K562 (cell line): Measurements from ENCODE around the gene CBY3. TPM values are rescaled to one million over a fixed set of nuclear protein-coding genes. Genes with fewer than 3 reads are reported as not detected.

ENCODE experiments used
- CBFA2T2 ChIP-seq: fragments of 450-650 bp; conservative IDR thresholded peaks from 2 replicates; pipeline ENCODE4 v1.6.1; 2017; ENCODE audit warnings: mild to moderate bottlenecking
- CEBPB ChIP-seq: fragments of 450-650 bp; IDR thresholded peaks from 2 replicates; pipeline ENCODE4 v1.6.1; 2016; ENCODE audit warnings: missing genetic modification characterization, missing compliant biosample characterization
- ESRRB ChIP-seq: fragments of 250-450 bp; sonication (Bioruptor Pico); IDR thresholded peaks from 2 replicates; pipeline ENCODE4 v1.5.0; 2020; ENCODE audit warnings: mild to moderate bottlenecking, moderate library complexity, borderline replicate concordance
- GTF2E2 ChIP-seq: fragments of 200-800 bp; sonication (Bioruptor generic); IDR thresholded peaks from 2 replicates; pipeline ENCODE4 v1.6.1; 2016; ENCODE audit warnings: missing genetic modification characterization, missing compliant biosample characterization
- HMBOX1 ChIP-seq: sonication (generic); IDR thresholded peaks from 2 replicates; pipeline ENCODE4 v1.6.1; 2016
- ILK ChIP-seq: fragments of 450-650 bp; IDR thresholded peaks from 2 replicates; pipeline ENCODE4 v1.6.1; 2016; ENCODE audit warnings: missing genetic modification characterization, low read depth, mild to moderate bottlenecking, missing compliant biosample characterization, moderate library complexity, borderline replicate concordance
- JUND ChIP-seq, 2 experiments: IDR thresholded peaks; 2 replicates in 1 of 2; 3 replicates in 1 of 2; pipeline ENCODE4 v1.6.1; 2011; ENCODE audit warnings: borderline replicate concordance in 2 of 2, low read depth in 2 of 2, low read length in 2 of 2, improper control_type of control experiment in 1 of 2, missing biosample characterization in 1 of 2, missing genetic modification characterization in 1 of 2, missing genetic modification reagents in 1 of 2
- KAT2B ChIP-seq: IDR thresholded peaks from one replicate; pipeline ENCODE4 v1.6.1; 2012; ENCODE audit warnings: low read depth, mild to moderate bottlenecking, control low read depth, inconsistent platforms, low read length, moderate library complexity
- MED1 ChIP-seq: sonication (generic); formaldehyde crosslinking; IDR thresholded peaks from 2 replicates; pipeline ENCODE4 v1.8.1; 2023; ENCODE audit warnings: missing genetic modification reagents, borderline replicate concordance
- NONO ChIP-seq, 2 experiments: fragments of 200-400 bp in 1 of 2; fragments of 450-650 bp in 1 of 2; formaldehyde crosslinking in 1 of 2; IDR thresholded peaks; 2 replicates each; pipeline ENCODE4 v1.6.1; 2017; ENCODE audit warnings: low read depth in 2 of 2, mild to moderate bottlenecking in 2 of 2, moderate library complexity in 2 of 2, low read length in 1 of 2
- RERE ChIP-seq: sonication (generic); formaldehyde crosslinking; IDR thresholded peaks from 2 replicates; pipeline ENCODE4 v1.8.0; 2023; ENCODE audit warnings: missing genetic modification reagents, mild to moderate bottlenecking, borderline replicate concordance
- TCF7 ChIP-seq: sonication (generic); IDR thresholded peaks from 2 replicates; pipeline ENCODE4 v1.6.1; 2016; ENCODE audit warnings: antibody characterized with exemption, borderline replicate concordance
- ZNF224 ChIP-seq: sonication (generic); formaldehyde crosslinking; IDR thresholded peaks from 2 replicates; pipeline ENCODE4 v1.8.0; 2022; ENCODE audit warnings: mild to moderate bottlenecking, missing genetic modification reagents
- polyA plus RNA-seq, 8 experiments: library from polyadenylated mRNA; depleted of rRNA in 4 of 8; stranded (reverse) in 5 of 8; unstranded in 3 of 8; fragments of >200 nt; fragmentation: Nextera tagmentation in 2 of 8; fragmentation: Illumina TruSeq in 1 of 8; extraction: Ambion mirVana in 2 of 8; extraction: Trizol in 1 of 8; gene quantifications; 2 replicates each; pipeline versions ENCODE4 v1.2.1 to v1.2.3, GENCODE V29; 2011 to 2014; ENCODE audit warnings: inconsistent platforms in 1 of 8, missing spikeins in 1 of 8
- total RNA-seq, 7 experiments: library from RNA; depleted of rRNA in 6 of 7; stranded (reverse); fragments of >200 nt in 6 of 7; fragmentation: Illumina TruSeq in 2 of 7; extraction: Trizol in 2 of 7; gene quantifications; 2 replicates each; pipeline versions ENCODE4 v1.2.1 to v1.2.3, GENCODE V29; 2011 to 2021; ENCODE audit warnings: low replicate concordance in 1 of 7
- TF ChIP-seq, protein P1 (sequence below), 2 experiments: IDR thresholded peaks; 2 replicates each; pipeline ENCODE4 v1.6.1; 2011; ENCODE audit warnings: borderline replicate concordance in 1 of 2, control low read depth in 1 of 2, low read depth in 1 of 2, low read length in 1 of 2, mild to moderate bottlenecking in 1 of 2, mixed read lengths in 1 of 2, moderate library complexity in 1 of 2; ENCODE audit not compliant: insufficient read depth in 1 of 2, insufficient read length in 1 of 2, poor library complexity in 1 of 2, severe bottlenecking in 1 of 2; ENCODE audit errors: extremely low read depth in 1 of 2
- TF ChIP-seq, protein P2 (sequence below): fragments of 450-650 bp; formaldehyde crosslinking; IDR thresholded peaks from 2 replicates; pipeline ENCODE4 v1.4.0; 2020; ENCODE audit warnings: mild to moderate bottlenecking, mixed read lengths

CBY3 gene
- total and polyA plus RNA-seq, 9 of the 15 experiments (the other 6 are each of a cell fraction or from before 2014, with no cell fraction given): not detected

GRCh38 chr5:179697993-179698934 lies 17.4 kb upstream of the CBY3 start (continued):
- TF ChIP-seq, protein P1, sequence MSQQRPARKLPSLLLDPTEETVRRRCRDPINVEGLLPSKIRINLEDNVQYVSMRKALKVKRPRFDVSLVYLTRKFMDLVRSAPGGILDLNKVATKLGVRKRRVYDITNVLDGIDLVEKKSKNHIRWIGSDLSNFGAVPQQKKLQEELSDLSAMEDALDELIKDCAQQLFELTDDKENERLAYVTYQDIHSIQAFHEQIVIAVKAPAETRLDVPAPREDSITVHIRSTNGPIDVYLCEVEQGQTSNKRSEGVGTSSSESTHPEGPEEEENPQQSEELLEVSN (IDR thresholded peaks at IDR 0.05; ENCODE audit: borderline replicate concordance in 1 of 2, extremely low read depth in 1 of 2, insufficient read depth in 1 of 2, insufficient read length in 1 of 2, low read depth in 1 of 2, low read length in 1 of 2, poor library complexity in 1 of 2, severe bottlenecking in 1 of 2): no peak
- TF ChIP-seq NONO (IDR thresholded peaks at IDR 0.05; ENCODE audit: low read depth in 2 of 2, low read length in 1 of 2) (0 out of 4 replicates have a peak, but pooled peaks of 1 of the 2 experiments have one; percentile 73), KAT2B (no peak), ILK (no peak), CBFA2T2 (no peak), MED1 (CRISPR knock-in tag) (no peak), JUND (IDR thresholded peaks at IDR 0.05; ENCODE audit: borderline replicate concordance, low read depth, low read length) (no peak), JUND (tag; IDR thresholded peaks at IDR 0.05; ENCODE audit: borderline replicate concordance, low read depth, low read length) (no peak; the same call in 2 of the 3 replicates), ZNF224 (CRISPR knock-in tag) (no peak), RERE (CRISPR knock-in tag) (no peak), ESRRB (CRISPR knock-in tag) (no peak), CEBPB (tag) (no peak), HMBOX1 (no peak), GTF2E2 (tag) (no peak), TCF7 (no peak)
- TF ChIP-seq, protein P2, sequence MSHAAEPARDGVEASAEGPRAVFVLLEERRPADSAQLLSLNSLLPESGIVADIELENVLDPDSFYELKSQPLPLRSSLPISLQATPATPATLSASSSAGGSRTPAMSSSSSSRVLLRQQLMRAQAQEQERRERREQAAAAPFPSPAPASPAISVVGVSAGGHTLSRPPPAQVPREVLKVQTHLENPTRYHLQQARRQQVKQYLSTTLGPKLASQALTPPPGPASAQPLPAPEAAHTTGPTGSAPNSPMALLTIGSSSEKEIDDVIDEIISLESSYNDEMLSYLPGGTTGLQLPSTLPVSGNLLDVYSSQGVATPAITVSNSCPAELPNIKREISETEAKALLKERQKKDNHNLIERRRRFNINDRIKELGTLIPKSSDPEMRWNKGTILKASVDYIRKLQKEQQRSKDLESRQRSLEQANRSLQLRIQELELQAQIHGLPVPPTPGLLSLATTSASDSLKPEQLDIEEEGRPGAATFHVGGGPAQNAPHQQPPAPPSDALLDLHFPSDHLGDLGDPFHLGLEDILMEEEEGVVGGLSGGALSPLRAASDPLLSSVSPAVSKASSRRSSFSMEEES (CRISPR knock-in tag): no peak
